ENCODE data around the gene DUSP10.

The DUSP10 gene

DNA sequence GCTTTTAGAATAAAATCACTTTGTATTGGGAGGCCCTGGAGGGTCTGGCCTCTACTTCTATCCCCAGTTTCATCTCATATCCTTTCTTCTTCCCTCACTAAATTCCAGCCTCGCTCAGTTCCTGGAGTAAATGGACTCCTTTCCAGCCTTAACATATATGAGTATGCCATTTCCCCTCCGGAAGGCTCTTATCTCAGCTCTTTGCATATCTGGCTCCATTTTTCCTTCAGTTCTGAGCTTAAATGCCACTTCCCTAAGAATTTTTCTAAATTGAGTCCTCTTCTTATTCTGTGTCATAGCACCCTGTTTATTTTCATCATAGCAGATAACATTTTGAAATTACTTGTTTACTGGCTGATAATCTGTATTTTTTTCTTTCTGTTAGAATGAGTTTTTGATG, 20.2 kb upstream of the DUSP10 start:
- DNase-seq = no peak

DNA sequence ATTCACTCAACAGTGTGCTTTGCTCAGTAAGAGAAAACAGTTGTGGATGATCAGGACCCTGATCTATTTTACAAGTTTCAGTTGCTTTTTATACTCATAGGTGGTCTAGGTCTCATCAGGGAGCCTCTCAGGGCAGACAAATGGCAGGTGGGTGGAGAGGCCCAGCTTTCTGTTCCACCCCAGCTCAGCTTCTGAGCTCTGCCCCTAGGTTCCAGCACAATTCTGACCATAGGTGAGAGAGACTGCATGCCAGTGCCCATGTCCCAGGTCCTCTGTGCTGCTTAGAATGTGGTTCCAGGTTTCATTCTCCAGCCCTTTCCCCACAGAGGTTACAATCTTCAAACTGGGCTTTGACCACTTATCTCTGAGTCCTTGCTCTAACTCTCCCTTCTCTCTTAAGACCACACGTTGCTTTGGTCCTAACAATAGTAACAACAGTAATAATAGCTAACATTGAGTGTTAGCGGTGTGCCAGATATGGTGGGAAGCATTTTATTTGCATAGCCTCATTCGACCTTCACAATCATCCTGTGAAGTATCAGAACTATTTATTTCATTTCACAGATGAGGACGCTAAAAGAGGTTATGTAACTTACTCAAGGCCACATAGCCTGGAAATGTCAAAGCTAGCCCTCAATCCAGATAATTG, 19.6 kb upstream of the DUSP10 start:
- DNase-seq = no peak

- DNase-seq = no peak
Measured at GRCh38 chr1:221760911-221761310, 19.0 kb upstream of the DUSP10 start.

DNA sequence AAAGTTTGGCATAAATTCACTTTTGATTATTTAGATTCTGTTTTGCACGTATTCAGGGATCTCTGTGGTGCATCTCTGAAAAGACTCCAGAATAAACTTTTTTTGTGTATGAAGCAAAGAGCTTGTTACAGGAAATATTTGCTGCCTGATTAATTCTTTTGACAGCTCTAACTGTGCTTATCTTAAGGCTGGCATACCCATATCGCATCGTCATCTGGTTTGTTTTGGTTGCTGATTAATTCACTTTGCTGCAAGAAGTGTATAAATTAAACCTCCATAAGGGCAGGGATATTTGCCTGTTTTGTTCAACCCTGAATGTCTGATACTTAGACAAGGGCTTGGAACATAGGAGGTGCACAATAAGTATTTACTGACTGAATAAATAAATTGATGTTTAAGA, 17.5 kb upstream of the DUSP10 start:
- DNase-seq = no peak

DNA sequence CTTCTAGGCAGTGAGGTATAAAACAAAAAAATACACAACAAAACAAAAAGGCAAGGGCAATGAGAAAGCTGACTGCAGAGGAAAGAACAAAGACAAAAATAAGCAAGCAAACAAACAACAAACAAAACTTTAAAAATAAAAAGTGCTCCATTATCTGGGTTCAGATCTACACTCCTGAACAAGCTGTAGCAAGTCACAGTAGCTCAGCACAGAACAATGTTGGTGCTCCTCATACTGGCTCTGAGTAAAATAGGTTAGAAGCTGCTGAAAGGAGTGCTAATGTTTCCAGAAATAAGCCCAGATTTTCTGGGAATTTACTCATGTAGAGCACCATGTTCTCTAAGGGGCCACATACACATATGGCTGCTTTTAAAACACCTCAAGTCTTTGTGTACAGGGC, 16.6 kb upstream of the DUSP10 start:
- no peak for DNase-seq

GRCh38 chr1:221756830-221757551, 15.1 kb upstream of the DUSP10 start:
- no peak for DNase-seq

- DNase-seq = no peak
Measured at GRCh38 chr1:221753828-221754188, 11.9 kb upstream of the DUSP10 start.

GRCh38 chr1:221751226-221751887, 9.5 kb upstream of the DUSP10 start:
- DNase-seq = no peak

DNA sequence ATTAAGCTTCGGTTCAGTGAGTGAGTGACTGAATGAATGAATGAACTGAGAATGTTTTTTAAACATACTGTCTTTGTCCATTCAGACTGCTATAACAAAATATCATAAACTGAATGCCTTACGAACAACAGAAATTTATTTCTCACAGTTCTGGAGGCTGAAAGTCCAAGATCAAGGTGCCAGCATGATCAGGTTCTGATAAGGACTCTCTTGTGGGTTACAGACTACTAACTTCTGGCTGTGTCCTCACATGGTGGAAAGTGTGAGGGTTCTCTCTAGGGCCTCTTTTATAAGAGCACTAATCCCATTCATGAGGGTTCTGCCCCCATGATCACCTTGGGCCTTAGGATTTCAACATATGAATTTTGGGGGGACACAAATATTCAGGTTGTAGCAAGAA, 7.1 kb upstream of the DUSP10 start:
- no peak for DNase-seq

DNA sequence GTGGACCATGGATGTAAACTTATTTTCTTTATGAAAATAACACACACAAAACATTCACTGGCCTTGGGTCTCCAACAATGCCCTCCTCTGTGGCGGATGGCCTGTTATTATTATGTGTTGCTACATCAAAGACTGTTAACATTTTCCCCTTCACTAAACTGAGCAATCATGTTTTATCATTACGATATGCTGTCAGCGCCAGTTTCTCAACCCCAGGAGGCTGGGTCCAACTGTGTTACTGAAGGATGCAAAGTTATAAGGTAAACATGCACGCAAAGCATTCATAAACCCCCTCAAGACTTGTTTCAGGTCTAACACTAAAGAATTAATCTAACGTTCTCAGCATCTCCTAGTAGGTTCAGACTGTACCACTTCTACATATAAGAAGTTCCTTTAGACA, 6.0 kb upstream of the DUSP10 start:
- no peak for DNase-seq

DNA sequence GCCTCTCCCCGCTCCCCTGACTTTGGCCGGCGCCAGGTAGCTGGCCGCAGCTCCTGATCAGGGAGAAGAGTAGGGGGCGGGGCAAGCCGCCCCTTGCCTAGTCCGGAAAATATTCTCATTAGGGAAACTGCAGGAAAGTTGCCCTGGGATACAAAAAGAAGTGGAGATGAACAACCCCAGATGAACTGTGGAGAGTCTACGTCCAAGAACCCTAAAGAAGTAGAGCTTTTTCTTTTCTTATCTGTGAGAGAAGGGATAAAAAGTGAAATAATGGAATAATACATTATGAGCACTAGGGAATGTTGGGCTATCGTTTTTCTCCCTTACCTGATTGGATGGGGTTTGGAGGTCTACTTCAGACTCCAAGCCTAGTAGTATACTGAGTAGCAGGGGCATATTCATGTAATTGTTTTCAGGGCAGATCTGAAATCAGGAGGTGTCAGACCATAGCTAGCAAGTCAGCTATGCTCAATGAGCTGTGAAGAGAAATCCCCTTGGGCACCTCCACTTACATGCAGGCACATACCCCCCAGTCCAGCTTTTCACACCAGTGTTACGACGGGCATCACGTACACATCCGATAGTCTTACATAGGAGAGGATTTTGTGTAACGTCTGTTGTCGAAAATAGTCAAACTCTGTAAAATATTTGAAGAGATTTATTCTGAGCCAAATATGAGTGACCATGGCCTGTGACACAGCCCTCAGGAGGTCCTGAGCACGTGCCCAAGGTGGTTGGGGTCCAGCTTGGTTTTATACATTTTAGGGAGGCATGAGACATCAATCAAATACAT, 1.7 kb upstream of the DUSP10 start:
- peak in 1 of 2 experiments; percentile 17 for DNase-seq

DNA sequence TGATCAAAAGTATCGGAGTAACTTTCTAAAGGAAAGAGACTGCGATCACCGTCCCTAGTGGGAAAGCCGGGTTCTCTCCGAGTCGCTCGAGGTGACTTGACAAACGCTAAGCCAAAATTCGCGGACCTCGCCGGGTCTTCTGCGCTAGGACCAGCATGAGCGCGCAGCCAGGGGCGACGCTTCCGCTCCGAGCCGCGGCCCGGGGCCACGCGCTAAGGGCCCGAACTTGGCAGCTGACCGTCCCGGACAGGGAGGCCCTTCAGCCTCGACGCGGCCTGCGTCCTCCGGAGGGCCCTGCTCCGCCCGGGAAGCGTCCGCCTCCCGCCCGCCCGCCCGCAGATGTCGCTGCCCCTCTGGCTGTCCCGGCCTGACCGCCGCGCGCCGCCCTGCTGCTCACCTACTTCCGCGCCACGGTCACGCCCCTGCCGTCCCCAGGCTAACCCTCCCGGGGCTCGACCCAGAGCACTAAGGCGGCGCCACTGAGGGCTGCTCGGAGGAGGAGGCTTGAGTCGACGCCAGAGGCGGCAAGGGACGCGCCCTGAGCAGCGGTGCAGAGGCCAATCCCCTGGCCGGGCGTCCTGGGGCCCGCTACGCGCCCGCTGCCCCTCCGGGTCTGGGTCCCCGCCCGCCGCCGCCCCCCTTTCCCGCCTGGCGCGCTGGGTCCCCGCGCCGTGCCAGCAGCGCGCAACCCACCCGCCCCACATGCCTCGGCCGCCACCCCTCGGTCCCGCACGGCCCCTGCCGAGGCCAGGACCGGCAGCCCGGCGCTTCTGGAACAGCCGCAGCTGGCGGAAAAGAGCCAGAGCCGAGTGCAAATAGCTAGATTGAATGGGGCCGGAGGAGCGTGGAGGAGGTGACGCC, 896 bp upstream of the DUSP10 start:
- DNase-seq = peak; percentile 45 to 77

GRCh38 chr1:221740993-221741702, 741 bp downstream of the DUSP10 start:
- peak; percentile 57 to 59 for DNase-seq

- peak in 1 of 2 experiments; percentile 36 for DNase-seq
Measured at GRCh38 chr1:221740369-221740992, 1.4 kb downstream of the DUSP10 start.

GRCh38 chr1:221739677-221740025, 2.2 kb downstream of the DUSP10 start:
- DNase-seq = no peak

DNA sequence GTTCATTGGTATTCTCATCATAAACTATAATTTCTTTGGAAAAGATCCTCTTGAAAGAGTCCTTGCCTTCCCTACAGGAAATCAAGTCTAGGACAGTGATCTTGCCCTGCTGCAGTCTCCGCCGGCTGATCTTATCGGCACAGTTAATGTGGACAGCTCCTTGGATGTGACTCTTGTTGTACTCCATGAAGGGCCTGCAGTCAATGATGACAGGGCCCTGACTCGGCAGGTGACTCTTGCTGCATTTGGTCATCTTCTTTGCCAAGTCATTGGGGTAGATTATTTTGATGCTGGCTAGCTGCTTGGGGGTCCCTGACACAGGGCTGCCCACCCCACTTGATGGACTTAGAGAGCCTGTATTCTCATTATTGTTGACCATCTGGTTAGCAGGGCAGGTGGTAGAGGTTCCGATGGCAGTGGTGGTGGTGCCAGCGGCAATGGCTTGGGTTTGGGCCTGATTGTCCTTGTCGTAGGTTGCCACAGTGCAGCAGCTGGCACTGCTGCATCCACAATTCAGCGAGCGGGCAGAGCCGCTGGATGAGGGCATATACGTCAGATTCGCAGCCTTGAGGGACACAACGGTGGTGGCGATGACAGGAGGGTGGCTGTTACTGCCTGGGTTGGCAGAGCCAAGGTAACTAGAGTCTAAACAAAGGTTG, 2.7 kb downstream of the DUSP10 start:
- no peak for DNase-seq

DNA sequence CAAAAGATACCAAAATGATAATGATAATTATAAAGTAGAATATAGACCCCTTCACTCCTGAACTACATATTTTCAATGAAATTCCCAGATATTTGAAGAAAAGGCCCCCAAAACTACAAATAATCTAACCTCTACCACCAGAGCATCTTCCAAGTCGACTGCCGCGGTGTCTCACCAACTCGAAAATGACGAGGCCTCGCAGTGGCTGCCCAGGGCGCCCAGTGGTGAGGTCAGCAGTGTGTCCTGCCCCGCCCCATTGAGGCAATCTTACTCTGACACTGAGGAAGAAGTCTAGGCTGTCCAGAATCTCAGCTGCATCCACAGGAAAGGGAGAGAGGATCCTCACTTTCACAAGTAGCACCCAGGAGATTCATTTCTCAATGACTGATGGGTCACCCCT, 5.2 kb downstream of the DUSP10 start:
- DNase-seq = no peak

GRCh38 chr1:221735999-221736398, 5.9 kb downstream of the DUSP10 start:
- no peak for DNase-seq

GRCh38 chr1:221734187-221734586, 7.7 kb downstream of the DUSP10 start:
- DNase-seq = no peak

- DNase-seq = no peak
Measured at GRCh38 chr1:221732052-221732451, 9.8 kb downstream of the DUSP10 start.

Data from NCI-H524 (cell line).